Gastrocnemius medialis (tissue), 4 donors: ENCODE results near the gene NHSL1. TPM values are rescaled to one million over a fixed set of nuclear protein-coding genes. Genes with fewer than 3 reads are reported as not detected.

Experiments
- ATAC-seq, 2 donors: fragments of 150-250 bp; one replicate each; pipeline ENCODE4 v1.9.1; 2016
- DNase-seq, 2 donors: peaks; one replicate each; pipeline ENCODE4 v3.0.0-alpha.2; 2019
- H3K27ac ChIP-seq, 4 donors: fragments of 200-600 bp; sonication (generic); 1 replicate in 1 of 4; 2 replicates in 3 of 4; pipeline ENCODE4 v1.5.1; 2016 to 2018; ENCODE audit warnings: mild to moderate bottlenecking in 2 of 4, moderate library complexity in 1 of 4
- H3K27me3 ChIP-seq, 3 donors: fragments of 200-600 bp; sonication (generic) in 2 of 3; 1 replicate in 1 of 3; 2 replicates in 2 of 3; pipeline versions ENCODE4 v1.5.1 to v1.6.0; 2016 to 2019; ENCODE audit warnings: mild to moderate bottlenecking in 1 of 3, moderate library complexity in 1 of 3
- H3K36me3 ChIP-seq, 2 donors: fragments of 200-600 bp; sonication (generic) in 1 of 2; one replicate each; pipeline ENCODE4 v1.5.1; 2017 to 2018
- H3K4me1 ChIP-seq, 2 donors: fragments of 200-600 bp; sonication (generic) in 1 of 2; one replicate each; pipeline ENCODE4 v1.5.1; 2016 to 2017; ENCODE audit warnings: mild to moderate bottlenecking in 2 of 2
- H3K4me3 ChIP-seq, 4 donors: fragments of 200-600 bp; sonication (generic) in 3 of 4; 1 replicate in 1 of 4; 2 replicates in 3 of 4; pipeline ENCODE4 v1.5.1; 2016 to 2019; ENCODE audit warnings: mild to moderate bottlenecking in 2 of 4
- H3K9me3 ChIP-seq, 3 donors: fragments of 200-600 bp; sonication (generic) in 2 of 3; 1 replicate in 1 of 3; 2 replicates in 2 of 3; pipeline ENCODE4 v1.5.1; 2016 to 2019
- POLR2A ChIP-seq, 2 donors: fragments of 450-650 bp; IDR thresholded peaks; one replicate each; pipeline ENCODE4 v1.6.1; 2017; ENCODE audit warnings: antibody characterized with exemption in 2 of 2, mild to moderate bottlenecking in 2 of 2, moderate library complexity in 2 of 2
- in situ Hi-C, 4 donors: fragments of 200-750 bp; cut with MboI; loops; one replicate each; pipeline versions ENCODE4 v1.15.0 to v1.8.0; 2017; ENCODE audit warnings: low sequenced_read_pairs in 4 of 4
- intact Hi-C: fragments of 100-400 bp; cut with DNase I; formaldehyde crosslinking; loops from one replicate; pipeline ENCODE4 v1.15.1; 2023; ENCODE audit warnings: low total_unique reads
- total RNA-seq, 4 donors: library from RNA; depleted of rRNA; stranded (reverse); fragments of >200 nt; gene quantifications; one replicate each; pipeline versions ENCODE4 v1.1.0 to v1.2.3, GENCODE V29; 2016
- TF ChIP-seq, protein P1 (sequence below), 5 experiments: fragments of 450-650 bp in 3 of 5; fragments of 200-600 bp in 2 of 5; sonication (generic) in 2 of 5; IDR thresholded peaks in 4 of 5; conservative IDR thresholded peaks in 1 of 5; 1 replicate in 4 of 5; 2 replicates in 1 of 5; pipeline ENCODE4 v1.5.1; 2016 to 2019; ENCODE audit warnings: antibody characterized with exemption in 5 of 5, mild to moderate bottlenecking in 3 of 5, moderate library complexity in 3 of 5

NHSL1 gene
- total RNA-seq, 4 donors from 2014 or later, result 0.31 to 2.0 (median 1.1) TPM

DNA sequence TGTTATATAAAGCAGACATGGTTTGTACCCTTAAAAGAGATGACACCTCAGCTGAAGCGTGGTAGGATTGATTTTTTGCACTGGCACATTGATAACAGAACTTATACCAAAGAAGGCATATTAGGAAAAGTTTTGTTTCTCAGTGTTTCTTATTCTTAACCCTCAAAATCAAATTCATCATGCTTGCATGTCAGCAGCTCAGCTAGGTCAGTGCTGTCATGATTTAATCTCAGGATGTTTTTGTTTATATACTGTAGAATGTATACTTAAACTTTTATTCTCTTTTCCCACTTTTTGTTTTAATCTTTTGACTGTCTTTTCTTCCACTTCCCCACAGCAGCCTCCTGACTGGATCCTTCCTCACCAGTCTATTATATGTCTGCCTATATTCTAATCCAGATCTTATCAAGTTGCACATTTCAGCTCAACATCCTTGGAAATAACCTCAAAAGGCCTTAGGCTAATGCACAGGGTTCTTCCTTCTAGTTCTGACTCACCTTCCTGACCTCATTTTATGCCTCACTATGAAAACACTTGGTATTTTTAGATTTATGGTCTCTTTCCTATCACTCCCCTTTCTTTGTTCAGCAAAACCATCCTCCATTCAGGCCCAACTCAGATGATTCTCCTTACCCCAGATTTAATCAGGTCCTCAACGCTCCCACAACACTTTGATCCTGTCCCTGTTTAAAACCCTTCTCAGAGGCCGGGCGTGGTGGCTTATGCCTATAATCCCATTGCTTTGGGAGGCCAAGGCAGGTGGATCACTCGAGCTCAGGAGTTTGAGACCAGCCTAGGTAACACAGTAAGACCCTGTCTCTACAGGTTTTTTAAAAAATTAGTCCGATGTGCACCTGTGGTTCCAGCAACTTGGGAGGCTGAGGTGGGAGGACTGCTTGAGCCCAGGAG is 88.1 kb downstream of the NHSL1 start:
- intact Hi-C loops, result no loop called here
- peaks cover 0 to 87% of the 10 kb centered on the region in 2 donors for H3K36me3 ChIP-seq
- no peak for DNase-seq
- no peaks in the 10 kb centered on the region for H3K4me1 ChIP-seq
- no peak overlapping the region for H3K4me3 ChIP-seq
- TF ChIP-seq, protein P1, sequence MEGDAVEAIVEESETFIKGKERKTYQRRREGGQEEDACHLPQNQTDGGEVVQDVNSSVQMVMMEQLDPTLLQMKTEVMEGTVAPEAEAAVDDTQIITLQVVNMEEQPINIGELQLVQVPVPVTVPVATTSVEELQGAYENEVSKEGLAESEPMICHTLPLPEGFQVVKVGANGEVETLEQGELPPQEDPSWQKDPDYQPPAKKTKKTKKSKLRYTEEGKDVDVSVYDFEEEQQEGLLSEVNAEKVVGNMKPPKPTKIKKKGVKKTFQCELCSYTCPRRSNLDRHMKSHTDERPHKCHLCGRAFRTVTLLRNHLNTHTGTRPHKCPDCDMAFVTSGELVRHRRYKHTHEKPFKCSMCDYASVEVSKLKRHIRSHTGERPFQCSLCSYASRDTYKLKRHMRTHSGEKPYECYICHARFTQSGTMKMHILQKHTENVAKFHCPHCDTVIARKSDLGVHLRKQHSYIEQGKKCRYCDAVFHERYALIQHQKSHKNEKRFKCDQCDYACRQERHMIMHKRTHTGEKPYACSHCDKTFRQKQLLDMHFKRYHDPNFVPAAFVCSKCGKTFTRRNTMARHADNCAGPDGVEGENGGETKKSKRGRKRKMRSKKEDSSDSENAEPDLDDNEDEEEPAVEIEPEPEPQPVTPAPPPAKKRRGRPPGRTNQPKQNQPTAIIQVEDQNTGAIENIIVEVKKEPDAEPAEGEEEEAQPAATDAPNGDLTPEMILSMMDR (IDR thresholded peaks at IDR 0.05 in 4 of 5, conservative IDR thresholded peaks at IDR 0.05 in 1 of 5), result no peak
- no peak for TF ChIP-seq POLR2A (IDR thresholded peaks at IDR 0.05)
- no peak for ATAC-seq
- in situ Hi-C loops, result loop anchor here in 2 of 4 donors (10.0 to 25.0 kb wide), 2 partner anchors 351 to 364 kb away; partner anchors contain the start of gene CCDC28A (in 2 of the 2)
- H3K9me3 ChIP-seq, result no peaks in the 10 kb centered on the region
- no peaks in the 10 kb centered on the region for H3K27me3 ChIP-seq
- peak overlapping the region in 1 of 4 donors; percentile 42 for H3K27ac ChIP-seq

DNA sequence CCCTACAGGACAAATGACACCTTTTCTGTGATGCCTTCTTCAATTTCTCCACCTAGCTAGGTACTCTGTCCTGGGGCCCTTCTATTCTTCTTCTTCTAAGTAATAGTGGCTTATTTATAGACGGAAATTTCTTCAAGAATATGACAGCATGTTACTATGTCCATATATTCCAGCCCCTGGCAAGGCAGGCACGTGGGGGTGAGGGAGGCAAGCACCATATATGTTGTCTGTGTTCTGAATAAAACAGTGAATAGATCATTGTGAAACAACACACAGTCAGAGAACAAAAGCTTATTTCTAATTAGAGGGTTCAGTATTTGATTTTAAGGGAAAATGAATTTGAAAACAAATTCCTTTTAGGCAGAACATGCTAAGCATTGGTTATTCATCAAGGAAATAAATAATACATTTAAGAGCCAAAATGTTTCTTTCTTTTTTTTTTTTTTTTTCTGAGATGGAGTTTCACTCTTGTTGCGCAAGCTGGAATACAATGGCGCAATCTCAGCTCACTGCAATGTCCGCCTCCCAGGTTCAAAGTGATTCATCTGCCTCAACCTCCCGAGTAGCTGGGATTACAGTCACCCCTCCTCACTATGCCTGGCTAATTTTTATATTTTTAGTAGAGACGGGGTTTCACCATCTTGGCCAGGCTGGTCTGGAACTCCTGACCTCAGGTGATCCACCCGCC is 89.1 kb downstream of the NHSL1 start:
- peak in 1 of 2 donors; percentile 34 for DNase-seq
- no peaks in the 10 kb centered on the region for H3K27me3 ChIP-seq
- no peaks in the 10 kb centered on the region for H3K9me3 ChIP-seq
- intact Hi-C loops, result no loop called here
- no peak for TF ChIP-seq POLR2A (IDR thresholded peaks at IDR 0.05)
- TF ChIP-seq, protein P1 (IDR thresholded peaks at IDR 0.05 in 4 of 5, conservative IDR thresholded peaks at IDR 0.05 in 1 of 5), result no peak
- H3K4me1 ChIP-seq, result peaks cover 4 to 5% of the 10 kb centered on the region in 2 donors
- peak overlapping the region; percentile 16 to 47 (median 42) for H3K27ac ChIP-seq
- ATAC-seq, result peak in 1 of 2 donors; percentile 48
- no peak overlapping the region for H3K4me3 ChIP-seq
- in situ Hi-C loops, result loop anchor here in 2 of 4 donors (10.0 to 25.0 kb wide), 2 partner anchors 352 to 365 kb away; partner anchors contain the start of gene CCDC28A (in 2 of the 2)
- H3K36me3 ChIP-seq, result peaks cover 0 to 89% of the 10 kb centered on the region in 2 donors

DNA sequence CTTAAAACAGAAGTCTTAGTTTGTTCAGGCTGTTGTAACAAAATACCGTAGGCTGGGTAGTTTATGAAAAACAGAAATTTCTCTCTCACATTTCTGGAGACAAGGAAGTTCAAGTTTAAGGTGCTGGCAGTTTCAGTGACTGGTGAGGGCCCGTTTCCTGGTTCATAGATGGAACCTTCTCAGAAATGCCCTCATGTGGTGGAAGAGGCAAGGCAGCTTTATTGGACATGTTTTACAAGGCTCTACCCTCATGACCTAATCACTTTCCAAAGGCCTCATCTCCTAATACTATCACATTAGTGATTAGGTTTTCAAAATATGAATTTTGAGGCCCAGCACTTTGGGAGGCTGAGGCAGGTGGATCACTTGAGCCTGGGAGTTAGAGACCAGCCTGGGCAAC is 92.9 kb downstream of the NHSL1 start:
- in situ Hi-C loops (loop anchor here in 3 of 4 donors (10.0 to 25.0 kb wide), 2 partner anchors 292 to 356 kb away; partner anchors contain the start of gene CCDC28A (in 1 of the 3)), intact Hi-C loops (loop anchor here (10.0 kb wide), 1 partner anchor 368 kb away; the partner anchor contains the start of gene CCDC28A)
- H3K4me1 ChIP-seq, result peaks cover 8 to 9% of the 10 kb centered on the region in 2 donors
- peaks cover 0 to 56% of the 10 kb centered on the region in 2 donors for H3K36me3 ChIP-seq
- H3K27me3 ChIP-seq, result no peaks in the 10 kb centered on the region
- TF ChIP-seq POLR2A (IDR thresholded peaks at IDR 0.05), result no peak
- TF ChIP-seq, protein P1 (IDR thresholded peaks at IDR 0.05 in 4 of 5, conservative IDR thresholded peaks at IDR 0.05 in 1 of 5), result no peak
- no peak for DNase-seq
- ATAC-seq, result no peak
- H3K9me3 ChIP-seq, result no peaks in the 10 kb centered on the region
- H3K4me3 ChIP-seq, result no peak overlapping the region
- no peak overlapping the region for H3K27ac ChIP-seq

DNA sequence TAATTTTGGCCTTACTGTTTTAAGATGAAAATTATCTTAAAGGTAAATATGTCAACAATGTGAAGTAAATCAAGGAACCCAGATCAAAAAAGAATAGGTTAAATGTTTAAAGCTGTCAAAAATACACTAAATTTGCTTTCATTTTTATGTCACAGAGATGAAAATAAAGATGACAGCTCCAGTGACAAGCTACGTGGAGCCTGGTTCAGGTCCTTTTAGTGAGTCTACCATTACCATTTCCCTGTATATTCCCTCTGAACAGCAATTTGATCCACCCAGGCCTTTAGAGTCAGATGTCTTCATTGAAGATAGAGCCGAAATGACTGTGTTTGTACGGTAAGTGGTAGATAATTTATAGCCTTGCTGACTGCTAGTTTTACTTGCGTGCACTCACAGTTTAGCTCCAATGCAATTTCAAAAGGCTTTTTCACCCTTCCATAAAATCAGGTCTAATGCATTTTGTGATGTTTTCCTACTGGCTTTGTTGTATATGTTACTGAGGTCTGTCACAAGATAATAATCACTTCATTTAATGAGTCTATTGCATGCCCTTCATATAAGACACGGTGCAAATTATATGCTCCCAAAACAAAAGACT is 93.4 kb downstream of the NHSL1 start:
- Histone ChIP-seq H3K4me3 (peak overlapping the region in 1 of 4 donors; percentile 77), H3K27me3 (no peaks in the 10 kb centered on the region), H3K36me3 (peaks cover 0 to 51% of the 10 kb centered on the region in 2 donors), H3K4me1 (peaks cover 8 to 9% of the 10 kb centered on the region in 2 donors), H3K9me3 (no peaks in the 10 kb centered on the region), H3K27ac (peak overlapping the region; percentile 92 to 97 (median 94))
- intact Hi-C loops, result loop anchor here (2.0 to 10.0 kb wide), 3 partner anchors 289 to 1187 kb away; partner anchors contain the start of genes CCDC28A and IFNGR1
- TF ChIP-seq, protein P1 (IDR thresholded peaks at IDR 0.05 in 4 of 5, conservative IDR thresholded peaks at IDR 0.05 in 1 of 5), result no peak
- no peak for TF ChIP-seq POLR2A (IDR thresholded peaks at IDR 0.05)
- in situ Hi-C loops, result loop anchor here in 3 of 4 donors (10.0 to 25.0 kb wide), 2 partner anchors 291 to 356 kb away; partner anchors contain the start of gene CCDC28A (in 1 of the 3)
- ATAC-seq (no peak), DNase-seq (no peak)
